Osteoblast (primary cell): ENCODE measurements around the gene SMTNL1. TPM values are rescaled to one million over a fixed set of nuclear protein-coding genes. Genes with fewer than 3 reads are reported as not detected.

Experiments used
- DNase-seq: peaks from one replicate; pipeline ENCODE4 v3.0.0; 2011; ENCODE audit warnings: low spot score, mixed read lengths; ENCODE audit not compliant: insufficient read length; ENCODE audit errors: missing footprints
- H2AFZ ChIP-seq: 2 replicates; pipeline ENCODE4 v1.6.0; 2011; ENCODE audit warnings: mild to moderate bottlenecking, low read length
- H3K27ac ChIP-seq: 2 replicates; pipeline ENCODE4 v1.5.1; 2011; ENCODE audit warnings: mild to moderate bottlenecking, low read depth, low read length, moderate library complexity
- H3K27me3 ChIP-seq: 2 replicates; pipeline ENCODE4 v1.6.0; 2012; ENCODE audit warnings: mild to moderate bottlenecking, control low read depth, inconsistent platforms, low read length, moderate library complexity; ENCODE audit not compliant: insufficient read depth
- H3K36me3 ChIP-seq: 2 replicates; pipeline ENCODE4 v1.5.1; 2011; ENCODE audit warnings: mild to moderate bottlenecking, low read length, control low read depth, moderate library complexity; ENCODE audit not compliant: insufficient read depth
- H3K4me1 ChIP-seq: 2 replicates; pipeline ENCODE4 v1.5.1; 2011; ENCODE audit warnings: mild to moderate bottlenecking, low read length, control low read depth, moderate library complexity; ENCODE audit not compliant: insufficient read depth
- H3K4me2 ChIP-seq: 2 replicates; pipeline ENCODE4 v1.6.0; 2011; ENCODE audit warnings: mild to moderate bottlenecking, low read length; ENCODE audit not compliant: insufficient read depth
- H3K4me3 ChIP-seq: fragments of 200-600 bp; sonication (generic); 3 replicates; pipeline ENCODE4 v1.5.1; 2012; ENCODE audit warnings: mild to moderate bottlenecking, low read length, inconsistent platforms; ENCODE audit not compliant: insufficient read depth
- H3K79me2 ChIP-seq: 2 replicates; pipeline ENCODE4 v1.6.0; 2012; ENCODE audit warnings: mild to moderate bottlenecking, low read length, control low read depth, inconsistent platforms; ENCODE audit not compliant: insufficient read depth
- H3K9me3 ChIP-seq: 2 replicates; pipeline ENCODE4 v1.5.1; 2011; ENCODE audit warnings: low read depth, low read length, control low read depth
- H4K20me1 ChIP-seq: 2 replicates; pipeline ENCODE4 v1.6.0; 2012; ENCODE audit warnings: mild to moderate bottlenecking, low read length, control low read depth; ENCODE audit not compliant: insufficient read depth
- total RNA-seq: library from RNA; depleted of rRNA; stranded (reverse); fragments of >200 nt; gene quantifications from 2 replicates; pipeline ENCODE4 v1.2.3, GENCODE V29; 2012
- TF ChIP-seq, protein P1 (sequence below): IDR thresholded peaks from 2 replicates; pipeline ENCODE4 v1.5.1; 2011; ENCODE audit warnings: mild to moderate bottlenecking, low read depth, low read length, moderate library complexity; ENCODE audit errors: extremely low read depth

The SMTNL1 gene
- total RNA-seq, 1 donor = not detected

DNA sequence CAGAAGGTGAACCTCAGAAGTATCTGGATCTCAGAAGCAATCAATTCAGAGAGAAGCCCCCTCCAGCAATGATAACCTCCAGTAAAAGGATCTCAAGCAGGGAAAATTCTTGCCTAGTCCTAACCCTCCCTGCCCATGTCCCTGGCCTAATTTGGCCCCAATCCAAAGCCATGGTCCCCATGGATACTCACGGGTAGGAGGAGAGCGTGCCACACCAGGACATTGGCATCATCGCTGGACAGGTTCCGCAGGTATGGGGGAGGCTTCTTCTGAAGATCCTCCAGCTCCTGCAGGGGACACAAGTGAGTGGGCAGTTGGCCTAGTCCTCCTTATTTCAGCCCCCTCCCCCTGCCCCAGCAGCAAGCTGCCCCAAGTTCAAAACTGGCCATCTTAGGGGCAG, 22.8 kb downstream of the SMTNL1 start:
- Histone ChIP-seq H3K36me3 (peaks cover 12% of the 10 kb centered on the region), H3K4me1 (no peaks in the 10 kb centered on the region), H3K4me3 (no peak overlapping the region), H2AFZ (no peak overlapping the region), H4K20me1 (no peaks in the 10 kb centered on the region), H3K9me3 (no peaks in the 10 kb centered on the region), H3K27ac (no peak overlapping the region), H3K27me3 (no peaks in the 10 kb centered on the region), H3K4me2 (no peak overlapping the region), H3K79me2 (peaks cover 11% of the 10 kb centered on the region)
- no peak for DNase-seq
- TF ChIP-seq, protein P1, sequence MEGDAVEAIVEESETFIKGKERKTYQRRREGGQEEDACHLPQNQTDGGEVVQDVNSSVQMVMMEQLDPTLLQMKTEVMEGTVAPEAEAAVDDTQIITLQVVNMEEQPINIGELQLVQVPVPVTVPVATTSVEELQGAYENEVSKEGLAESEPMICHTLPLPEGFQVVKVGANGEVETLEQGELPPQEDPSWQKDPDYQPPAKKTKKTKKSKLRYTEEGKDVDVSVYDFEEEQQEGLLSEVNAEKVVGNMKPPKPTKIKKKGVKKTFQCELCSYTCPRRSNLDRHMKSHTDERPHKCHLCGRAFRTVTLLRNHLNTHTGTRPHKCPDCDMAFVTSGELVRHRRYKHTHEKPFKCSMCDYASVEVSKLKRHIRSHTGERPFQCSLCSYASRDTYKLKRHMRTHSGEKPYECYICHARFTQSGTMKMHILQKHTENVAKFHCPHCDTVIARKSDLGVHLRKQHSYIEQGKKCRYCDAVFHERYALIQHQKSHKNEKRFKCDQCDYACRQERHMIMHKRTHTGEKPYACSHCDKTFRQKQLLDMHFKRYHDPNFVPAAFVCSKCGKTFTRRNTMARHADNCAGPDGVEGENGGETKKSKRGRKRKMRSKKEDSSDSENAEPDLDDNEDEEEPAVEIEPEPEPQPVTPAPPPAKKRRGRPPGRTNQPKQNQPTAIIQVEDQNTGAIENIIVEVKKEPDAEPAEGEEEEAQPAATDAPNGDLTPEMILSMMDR = no peak

GRCh38 chr11:57562596-57562995, 25.2 kb downstream of the SMTNL1 start:
- H3K27ac ChIP-seq = no peak overlapping the region
- DNase-seq = no peak
- H3K9me3 ChIP-seq = no peaks in the 10 kb centered on the region
- TF ChIP-seq, protein P1 = no peak
- H3K27me3 ChIP-seq = no peaks in the 10 kb centered on the region
- no peak overlapping the region for H3K4me3 ChIP-seq
- H3K4me1 ChIP-seq = peaks cover 16% of the 10 kb centered on the region
- no peak overlapping the region for H2AFZ ChIP-seq
- H3K4me2 ChIP-seq = no peak overlapping the region
- peaks cover 10% of the 10 kb centered on the region for H3K36me3 ChIP-seq
- no peaks in the 10 kb centered on the region for H4K20me1 ChIP-seq
- H3K79me2 ChIP-seq = peaks cover 26% of the 10 kb centered on the region

- no peaks in the 10 kb centered on the region for H3K27me3 ChIP-seq
- peaks cover 24% of the 10 kb centered on the region for H3K4me1 ChIP-seq
- DNase-seq = peak; percentile 88
- peak overlapping the region; percentile 77 for H2AFZ ChIP-seq
- H3K27ac ChIP-seq = peak overlapping the region; percentile 33
- peak overlapping the region; percentile 99 for H3K4me2 ChIP-seq
- H3K36me3 ChIP-seq = no peaks in the 10 kb centered on the region
- peaks cover 26% of the 10 kb centered on the region for H3K79me2 ChIP-seq
- TF ChIP-seq, protein P1 = no peak
- H4K20me1 ChIP-seq = no peaks in the 10 kb centered on the region
- peak overlapping the region; percentile 97 for H3K4me3 ChIP-seq
- H3K9me3 ChIP-seq = no peaks in the 10 kb centered on the region
Observed at GRCh38 chr11:57566005-57566904, 28.9 kb downstream of the SMTNL1 start.

- Histone ChIP-seq H3K79me2 (peaks cover 24% of the 10 kb centered on the region), H3K9me3 (no peaks in the 10 kb centered on the region), H3K4me1 (peaks cover 24% of the 10 kb centered on the region), H4K20me1 (no peaks in the 10 kb centered on the region), H3K27ac (peak overlapping the region; percentile 72), H2AFZ (peak overlapping the region; percentile 94), H3K4me3 (peak overlapping the region; percentile 97), H3K36me3 (no peaks in the 10 kb centered on the region), H3K27me3 (no peaks in the 10 kb centered on the region), H3K4me2 (peak overlapping the region; percentile 99)
- TF ChIP-seq, protein P1 = no peak
- peak; percentile 84 for DNase-seq
Observed at GRCh38 chr11:57566905-57567514, 29.6 kb downstream of the SMTNL1 start.
